Measurements from ENCODE around the gene SACS. TPM values are rescaled to one million over a fixed set of nuclear protein-coding genes. Genes with fewer than 3 reads are reported as not detected.

The SACS gene
- total RNA-seq, 1 donor from 2014 or later: 7.0 TPM

DNA sequence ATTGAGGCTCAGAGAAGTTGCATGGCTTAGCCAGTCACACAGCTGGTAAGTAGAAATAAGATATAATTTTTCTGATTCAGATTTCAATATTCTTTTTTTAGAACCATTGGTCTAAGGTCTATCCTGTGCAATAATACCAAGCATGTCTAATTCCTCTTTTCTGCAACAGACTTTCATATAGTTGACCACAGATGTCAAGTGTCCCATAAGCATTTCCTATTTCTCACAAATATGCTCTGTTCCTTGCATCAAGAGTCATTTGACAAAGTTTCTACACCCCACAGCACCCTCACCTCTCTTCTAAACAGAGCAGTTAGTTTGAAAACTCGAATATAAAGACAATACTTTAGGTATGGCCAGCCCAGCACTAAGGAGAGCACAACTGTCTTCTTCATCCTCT lies 26.8 kb upstream of the SACS start:
- intact Hi-C loops (cut with DNase I): loop anchor here (10.0 kb wide), 1 partner anchor 414 kb away; no protein-coding TSS in a partner anchor
- TF ChIP-seq, protein P1, sequence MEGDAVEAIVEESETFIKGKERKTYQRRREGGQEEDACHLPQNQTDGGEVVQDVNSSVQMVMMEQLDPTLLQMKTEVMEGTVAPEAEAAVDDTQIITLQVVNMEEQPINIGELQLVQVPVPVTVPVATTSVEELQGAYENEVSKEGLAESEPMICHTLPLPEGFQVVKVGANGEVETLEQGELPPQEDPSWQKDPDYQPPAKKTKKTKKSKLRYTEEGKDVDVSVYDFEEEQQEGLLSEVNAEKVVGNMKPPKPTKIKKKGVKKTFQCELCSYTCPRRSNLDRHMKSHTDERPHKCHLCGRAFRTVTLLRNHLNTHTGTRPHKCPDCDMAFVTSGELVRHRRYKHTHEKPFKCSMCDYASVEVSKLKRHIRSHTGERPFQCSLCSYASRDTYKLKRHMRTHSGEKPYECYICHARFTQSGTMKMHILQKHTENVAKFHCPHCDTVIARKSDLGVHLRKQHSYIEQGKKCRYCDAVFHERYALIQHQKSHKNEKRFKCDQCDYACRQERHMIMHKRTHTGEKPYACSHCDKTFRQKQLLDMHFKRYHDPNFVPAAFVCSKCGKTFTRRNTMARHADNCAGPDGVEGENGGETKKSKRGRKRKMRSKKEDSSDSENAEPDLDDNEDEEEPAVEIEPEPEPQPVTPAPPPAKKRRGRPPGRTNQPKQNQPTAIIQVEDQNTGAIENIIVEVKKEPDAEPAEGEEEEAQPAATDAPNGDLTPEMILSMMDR (IDR thresholded peaks at IDR 0.05): no peak
- ATAC-seq (peak; percentile 72), DNase-seq (no peak)
- H3K4me1 ChIP-seq: no peaks in the 10 kb centered on the region
- H3K36me3 ChIP-seq: no peaks in the 10 kb centered on the region
- no peaks in the 10 kb centered on the region for H3K9me3 ChIP-seq
- no peaks in the 10 kb centered on the region for H3K27me3 ChIP-seq
- H3K4me3 ChIP-seq: no peak overlapping the region
- no peak overlapping the region for H3K27ac ChIP-seq

DNA sequence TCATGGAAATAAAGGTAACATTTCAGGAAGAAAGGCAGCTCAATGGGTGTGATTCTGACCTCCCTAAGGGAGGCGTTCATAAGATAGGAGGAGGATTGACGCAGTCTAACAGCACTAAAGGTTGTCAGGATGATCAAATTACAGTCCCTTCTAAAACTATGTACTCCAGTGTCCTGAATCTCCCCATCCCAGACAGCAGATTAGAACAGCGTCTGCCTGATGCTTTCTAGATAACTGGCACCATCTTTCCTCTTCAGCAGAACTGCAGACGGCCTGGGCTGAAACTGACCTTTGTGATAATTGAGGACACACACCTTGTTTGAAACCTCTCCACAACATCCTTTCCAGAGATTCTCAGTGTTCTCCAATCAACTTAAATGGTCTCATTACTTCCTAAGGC lies 25.5 kb upstream of the SACS start:
- H3K4me1 ChIP-seq: no peaks in the 10 kb centered on the region
- intact Hi-C loops (cut with DNase I): no loop called here
- no peak for ATAC-seq

DNA sequence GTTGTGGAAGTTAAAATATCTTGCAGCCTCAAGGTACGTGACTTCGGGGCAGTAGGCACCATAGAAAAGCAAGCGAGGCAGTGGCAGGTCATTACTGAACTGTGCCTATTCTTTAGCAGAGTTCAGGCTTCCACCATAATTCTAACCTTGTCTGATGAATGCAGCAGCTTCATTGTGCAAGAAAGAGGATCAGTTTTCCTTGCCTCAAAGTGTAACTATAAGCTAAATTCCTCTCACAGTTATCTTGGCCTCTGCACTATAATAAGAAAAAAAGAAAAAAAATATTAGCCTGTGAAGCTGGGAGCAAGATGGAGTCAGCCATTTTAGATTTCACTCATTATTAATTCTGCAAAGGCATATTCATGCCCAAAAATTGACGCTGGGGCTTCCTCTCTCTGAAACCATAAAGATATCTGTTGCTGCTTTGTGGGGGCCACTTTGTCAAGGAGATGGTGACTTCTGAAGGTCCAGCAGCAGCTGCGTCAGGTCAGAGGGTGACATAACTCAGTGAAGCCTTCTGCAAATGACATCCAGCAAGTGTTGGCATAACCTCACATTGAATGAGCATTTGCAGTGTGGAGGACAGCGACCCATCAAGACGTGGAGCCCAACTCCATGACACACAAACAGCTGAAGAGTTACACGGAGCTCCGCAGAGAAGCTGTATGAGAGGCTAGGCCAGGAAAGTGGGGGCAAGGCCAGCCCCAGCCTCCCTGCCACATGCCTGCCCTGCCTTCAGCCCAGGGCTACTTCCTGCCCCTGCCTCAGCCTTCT lies 23.1 kb upstream of the SACS start:
- no peak for ATAC-seq
- Histone ChIP-seq H3K27ac (no peak overlapping the region), H3K4me3 (no peak overlapping the region), H3K9me3 (no peaks in the 10 kb centered on the region), H3K27me3 (no peaks in the 10 kb centered on the region), H3K4me1 (no peaks in the 10 kb centered on the region), H3K36me3 (no peaks in the 10 kb centered on the region)
- TF ChIP-seq, protein P1 (IDR thresholded peaks at IDR 0.05): no peak
- intact Hi-C loops (cut with DNase I): no loop called here
- no peak for DNase-seq

More for the DNA sequence above, 25.5 kb upstream of the SACS start:
- Histone ChIP-seq H3K27ac (no peak overlapping the region), H3K4me3 (no peak overlapping the region), H3K9me3 (no peaks in the 10 kb centered on the region), H3K27me3 (no peaks in the 10 kb centered on the region), H3K36me3 (no peaks in the 10 kb centered on the region)
- TF ChIP-seq, protein P1 (IDR thresholded peaks at IDR 0.05): no peak
- DNase-seq: no peak

DNA sequence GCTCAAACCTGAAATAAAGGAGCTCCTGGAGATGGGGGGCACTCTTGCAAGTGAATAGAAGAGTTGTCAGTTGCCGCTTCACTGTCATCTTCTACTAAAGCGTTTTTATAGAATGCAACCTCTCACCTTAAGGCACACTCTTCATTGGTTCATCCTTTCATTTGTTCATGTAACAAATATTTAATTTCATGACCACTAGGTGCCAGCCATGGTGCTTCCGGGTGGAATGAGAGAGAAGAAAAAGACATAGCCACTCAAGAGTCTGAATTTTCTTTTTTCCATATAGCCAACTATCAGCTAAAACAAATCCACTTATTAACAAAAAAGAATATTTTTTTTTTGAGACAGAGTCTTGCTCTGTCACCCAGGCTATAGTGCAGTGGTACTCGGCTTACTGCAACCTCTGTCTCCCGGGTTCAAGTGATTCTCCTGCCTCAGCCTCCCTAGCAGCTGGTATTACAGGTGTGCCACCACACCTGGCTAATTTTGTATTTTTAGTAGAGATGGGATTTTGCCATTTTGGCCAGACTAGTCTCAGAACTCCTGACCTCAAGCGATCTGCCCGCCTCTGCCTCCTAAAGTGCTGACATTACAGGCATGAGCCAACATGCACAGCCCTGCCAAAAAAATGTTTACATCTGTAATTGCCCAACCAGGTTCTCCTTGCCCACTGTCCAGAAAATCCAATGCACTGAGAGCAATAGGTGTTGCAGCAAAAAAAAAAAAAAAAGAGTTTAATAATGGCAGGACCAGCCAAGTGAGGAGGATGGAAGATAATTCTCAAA lies 22.1 kb upstream of the SACS start:
- intact Hi-C loops (cut with DNase I): no loop called here
- Histone ChIP-seq H3K27ac (no peak overlapping the region), H3K4me3 (no peak overlapping the region), H3K36me3 (no peaks in the 10 kb centered on the region), H3K9me3 (no peaks in the 10 kb centered on the region), H3K4me1 (no peaks in the 10 kb centered on the region), H3K27me3 (no peaks in the 10 kb centered on the region)
- TF ChIP-seq, protein P1 (IDR thresholded peaks at IDR 0.05): no peak
- no peak for DNase-seq
- ATAC-seq: no peak

DNA sequence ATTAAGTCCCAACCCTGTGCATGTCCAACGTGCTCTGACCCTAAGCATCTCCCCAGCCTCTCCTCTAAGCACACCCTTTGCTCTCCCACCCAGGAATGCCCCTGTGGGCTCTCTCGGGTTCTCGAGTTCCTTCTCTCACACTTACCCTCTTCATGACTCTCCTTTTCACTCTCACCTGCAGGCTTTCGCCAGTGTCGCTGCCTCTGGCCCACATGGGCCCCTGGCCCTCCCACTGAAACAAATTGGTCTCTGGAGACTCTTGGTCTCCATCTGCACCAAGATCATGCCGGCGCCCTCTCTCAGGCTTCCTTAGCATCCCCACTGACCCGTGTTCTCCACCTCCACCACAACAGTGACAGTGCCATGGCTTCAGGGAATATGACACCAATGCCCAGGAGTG lies 19.6 kb upstream of the SACS start:
- DNase-seq (no peak), ATAC-seq (no peak)
- intact Hi-C loops (cut with DNase I): no loop called here
- H3K27me3 ChIP-seq: no peaks in the 10 kb centered on the region
- no peaks in the 10 kb centered on the region for H3K4me1 ChIP-seq
- no peaks in the 10 kb centered on the region for H3K36me3 ChIP-seq
- TF ChIP-seq, protein P1 (IDR thresholded peaks at IDR 0.05): no peak
- no peak overlapping the region for H3K4me3 ChIP-seq
- no peak overlapping the region for H3K27ac ChIP-seq
- no peaks in the 10 kb centered on the region for H3K9me3 ChIP-seq
